AML-193 (cell line): ENCODE data around the gene MRPL1.
"Not testable (repeated sequence)": the region's sequence is repeated elsewhere in the genome, so short reads cannot be mapped to it uniquely, and the experiment has no call there.

Experiments used
- DNase-seq, 2 experiments: peaks; one replicate each; lab custom pipeline; 2025; lab: John Stamatoyannopoulos, UW

The MRPL1 gene

DNA sequence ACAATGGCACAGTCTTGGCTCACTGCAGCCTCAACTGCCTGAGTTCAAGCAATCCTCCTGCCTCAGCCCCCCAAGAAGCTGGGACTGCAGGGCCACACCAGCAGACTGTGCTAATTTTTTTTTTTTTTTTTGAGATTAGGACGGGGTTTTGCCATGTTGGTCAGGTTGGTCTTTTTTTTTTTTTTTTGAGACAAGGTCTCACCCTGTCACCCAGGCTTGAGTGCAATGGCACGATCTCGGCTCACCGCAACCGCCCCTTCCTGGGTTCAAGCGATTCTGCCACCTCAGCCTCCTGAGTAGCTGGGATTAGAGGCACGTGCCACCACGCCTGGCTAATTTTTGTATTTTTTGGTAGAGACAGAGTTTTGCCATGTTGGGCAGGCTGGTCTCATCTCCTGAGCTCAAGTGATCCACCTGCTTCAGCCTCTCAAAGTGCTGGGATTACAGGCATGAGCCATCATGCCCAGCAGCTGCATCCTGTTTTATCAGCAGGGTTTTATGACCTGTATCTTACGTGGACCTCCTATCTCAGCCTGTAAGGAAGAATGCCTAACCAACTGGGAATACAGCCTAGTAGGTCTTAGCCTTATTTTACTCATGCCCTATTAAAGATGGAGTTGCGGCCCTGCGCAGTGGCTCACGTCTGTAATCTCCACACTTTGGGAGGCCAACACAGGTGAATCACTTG, 13.2 kb upstream of the MRPL1 start:
- DNase-seq: no peak

DNA sequence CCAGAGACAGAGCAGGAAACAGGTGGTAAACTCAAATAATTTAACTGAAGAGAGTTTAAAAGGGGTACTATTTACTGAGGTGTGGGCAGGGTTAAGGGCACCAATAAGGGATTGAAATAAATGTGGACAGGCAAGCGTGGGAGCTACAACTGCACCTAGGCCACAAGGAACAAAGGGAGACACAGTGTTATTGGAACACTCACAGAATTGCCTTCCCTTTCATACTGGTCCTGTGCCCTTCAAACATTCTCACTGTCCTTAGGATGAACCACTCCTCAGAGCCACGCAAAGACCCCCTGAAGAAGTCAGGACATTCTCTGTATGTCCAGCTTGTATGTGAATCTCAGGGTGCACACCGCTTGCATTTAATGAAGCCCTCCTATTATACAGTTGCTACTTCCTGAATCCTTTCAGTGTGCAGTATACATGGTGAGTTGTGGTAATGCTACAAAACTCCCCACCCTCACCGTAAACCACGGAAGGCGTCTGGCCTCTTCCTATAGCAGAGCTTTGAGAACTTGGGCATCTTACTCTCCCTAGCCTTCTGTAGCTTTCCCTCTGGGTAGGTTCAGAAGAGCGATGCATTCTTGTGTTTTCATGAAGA, 9.6 kb upstream of the MRPL1 start:
- peak in 1 of 2 experiments; percentile 36 for DNase-seq

DNA sequence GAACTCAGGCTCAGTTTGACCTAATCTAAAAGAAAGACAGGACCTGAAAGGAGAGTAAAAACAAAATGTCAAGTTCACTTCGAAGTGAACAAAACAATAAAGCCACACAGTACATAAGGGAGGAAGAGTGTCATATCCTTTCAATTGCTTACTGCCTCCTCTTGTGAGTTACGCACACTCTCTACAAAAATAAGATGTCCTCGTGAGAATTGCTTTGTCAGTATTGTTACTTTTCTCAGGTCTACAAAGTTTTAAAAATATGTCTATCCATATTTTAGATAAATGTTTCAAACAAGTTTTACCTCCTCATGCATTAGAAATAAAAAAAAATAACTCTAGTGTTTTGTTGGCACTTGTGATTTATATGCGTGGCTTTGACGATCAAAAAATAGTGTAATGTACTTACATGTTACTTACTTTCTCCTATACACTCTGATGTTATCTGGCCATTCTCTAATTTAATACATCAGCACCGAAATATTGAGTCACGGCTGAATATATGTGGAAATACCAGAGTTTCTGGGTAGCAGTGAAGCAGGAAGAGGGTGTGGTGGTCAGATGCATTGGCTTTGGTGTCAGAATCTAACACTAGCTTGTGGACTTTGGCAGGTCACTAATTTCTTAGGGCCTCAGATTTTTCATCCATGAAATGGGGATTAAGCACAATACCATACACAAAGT, 8.1 kb upstream of the MRPL1 start:
- no peak for DNase-seq

DNA sequence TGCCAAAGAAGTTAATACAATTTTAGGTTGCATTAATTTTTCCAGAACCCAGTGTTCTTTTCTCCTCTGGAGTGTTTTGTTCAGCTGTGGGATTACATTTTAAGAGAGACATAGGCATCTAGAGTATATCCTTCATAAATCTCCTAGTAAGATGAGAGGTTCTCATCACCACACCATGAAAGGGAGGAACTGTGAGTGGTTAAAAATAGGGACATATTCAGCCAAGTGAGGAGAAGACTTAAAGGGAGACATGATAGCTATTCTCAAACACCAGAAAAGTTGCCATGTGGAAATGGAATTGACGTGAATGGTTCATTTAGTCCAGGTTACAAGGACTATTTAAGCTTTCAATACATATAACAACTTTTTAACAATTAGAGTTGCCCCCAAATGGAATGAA, 6.5 kb upstream of the MRPL1 start:
- no peak for DNase-seq

DNA sequence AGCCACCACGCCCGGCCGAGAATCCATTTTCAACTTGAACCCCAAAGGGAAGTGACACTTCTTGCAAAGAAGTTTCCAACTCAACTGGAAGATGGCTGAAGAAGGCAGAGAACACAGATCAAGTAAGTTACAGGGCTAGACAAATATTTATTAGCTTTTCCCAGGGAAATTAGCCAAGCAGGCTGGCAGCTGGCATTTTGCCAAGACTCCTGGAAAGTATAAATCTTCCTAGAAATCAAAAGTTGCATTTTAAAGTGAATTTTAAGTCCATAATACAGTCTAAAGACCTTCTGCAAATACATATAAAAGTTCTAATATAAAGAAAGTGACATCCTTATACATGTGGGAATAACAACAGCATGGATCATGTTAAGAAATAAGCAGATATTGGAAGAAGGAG, 3.4 kb upstream of the MRPL1 start:
- DNase-seq: no peak

DNA sequence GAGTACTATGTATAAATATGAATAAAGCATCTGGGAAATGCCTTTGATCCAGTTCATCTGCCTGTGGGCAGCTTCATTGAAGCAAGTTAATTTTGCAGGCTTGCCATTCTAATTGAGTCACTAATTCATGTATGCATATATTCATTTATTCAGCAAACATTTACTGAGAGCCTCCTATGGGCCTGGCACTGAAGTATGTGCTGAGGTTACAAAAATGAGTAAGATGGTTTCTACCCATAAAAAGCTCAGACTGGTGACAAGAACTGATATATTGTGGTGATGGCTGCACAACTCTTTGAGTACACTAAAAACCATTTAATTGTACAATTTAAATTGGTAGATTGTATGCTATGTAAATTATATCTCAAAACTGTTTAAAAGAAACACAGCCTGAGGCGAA, 1.1 kb upstream of the MRPL1 start:
- no peak for DNase-seq

DNA sequence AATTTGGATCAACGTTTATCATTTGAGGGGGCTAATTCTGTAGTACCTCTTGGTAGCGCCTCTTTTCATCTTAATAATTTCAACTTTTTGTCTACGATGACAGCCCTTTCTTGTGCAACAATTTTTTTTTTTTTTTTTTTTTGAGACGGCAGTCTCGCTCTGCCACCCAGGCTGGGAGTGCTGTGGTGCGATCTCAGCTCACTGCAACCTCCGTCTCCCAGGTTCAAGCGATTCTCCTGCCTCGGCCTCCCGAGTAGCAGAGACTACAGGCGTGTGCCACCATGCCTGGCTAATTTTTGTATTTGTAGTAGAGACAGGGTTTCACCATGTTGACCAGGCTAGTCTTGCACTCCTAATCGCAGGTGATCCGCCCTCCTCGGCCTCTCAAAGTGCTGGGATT, 711 bp downstream of the MRPL1 start:
- DNase-seq: not testable (repeated sequence)

DNA sequence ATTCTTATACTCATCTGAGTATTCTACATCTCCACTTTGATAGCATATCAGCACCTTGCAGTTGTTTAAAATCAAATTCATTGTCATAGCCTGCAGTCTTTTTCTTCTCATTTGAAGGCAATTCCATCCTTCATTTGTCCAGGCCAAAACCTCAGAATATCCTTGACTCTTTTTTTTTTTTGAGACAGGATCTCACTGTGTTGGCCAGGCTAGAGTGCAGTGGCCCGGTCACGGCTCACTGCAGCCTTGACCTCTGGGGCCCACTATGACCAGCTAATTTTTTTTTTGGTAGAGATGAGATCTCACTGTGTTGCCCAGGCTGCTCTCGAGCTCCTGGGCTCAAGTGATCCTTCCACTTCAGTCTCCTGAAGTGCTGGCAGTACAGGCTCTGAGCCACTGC, 2.6 kb downstream of the MRPL1 start:
- DNase-seq: no peak

DNA sequence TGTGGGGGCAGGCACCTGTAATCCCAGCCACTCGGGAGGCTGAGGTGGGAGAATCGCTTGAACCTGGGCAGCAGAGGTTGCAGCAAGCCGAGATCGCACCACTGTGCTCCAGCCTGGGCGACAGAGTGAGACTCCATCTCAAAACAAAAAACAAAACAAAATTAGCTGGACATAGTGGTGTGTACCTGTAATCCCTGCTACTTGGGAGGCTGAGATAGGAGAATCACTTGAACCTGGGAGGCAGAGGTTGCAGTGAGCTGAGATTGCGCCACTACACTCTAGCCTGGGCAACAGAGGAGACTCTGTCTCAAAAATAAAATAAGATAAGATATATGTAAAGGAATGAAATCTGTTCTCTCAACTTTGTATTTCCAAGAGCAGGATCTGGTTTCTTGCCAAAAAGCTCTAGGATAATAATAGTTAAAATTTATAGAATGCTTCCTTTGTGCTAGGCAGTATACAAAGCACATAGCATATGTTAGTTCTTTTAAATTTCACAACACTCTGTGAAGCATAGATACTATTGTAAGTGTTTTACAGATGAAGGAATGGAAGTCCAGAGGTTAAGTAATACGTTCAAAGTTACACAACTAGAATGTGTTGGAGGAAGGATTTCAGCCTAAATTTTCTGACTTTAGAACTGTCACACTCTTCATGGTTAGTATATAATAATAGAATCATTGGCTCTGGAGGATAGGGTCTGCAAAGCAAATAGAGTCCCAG, 10.3 kb downstream of the MRPL1 start:
- peak; percentile 43 to 49 for DNase-seq

DNA sequence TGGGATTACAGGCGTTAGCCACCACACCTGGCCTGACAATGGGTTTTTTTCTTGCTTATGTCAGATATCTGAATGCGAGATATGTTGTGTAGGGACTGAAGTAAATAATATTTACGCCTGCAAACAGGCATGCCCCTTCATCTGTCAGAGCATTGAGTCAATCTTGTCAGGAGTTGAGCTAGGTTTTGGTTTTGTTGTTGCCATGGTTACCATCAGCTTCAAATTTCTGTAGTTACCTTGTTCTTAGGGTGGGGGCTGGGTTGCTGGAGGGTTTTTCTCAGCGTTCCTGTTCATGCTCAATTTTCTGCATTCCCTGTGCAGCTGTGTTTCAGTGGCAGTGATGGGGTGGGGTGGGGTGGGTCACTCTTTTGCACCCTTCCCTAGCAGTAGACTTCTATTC, 14.5 kb downstream of the MRPL1 start:
- DNase-seq: no peak

DNA sequence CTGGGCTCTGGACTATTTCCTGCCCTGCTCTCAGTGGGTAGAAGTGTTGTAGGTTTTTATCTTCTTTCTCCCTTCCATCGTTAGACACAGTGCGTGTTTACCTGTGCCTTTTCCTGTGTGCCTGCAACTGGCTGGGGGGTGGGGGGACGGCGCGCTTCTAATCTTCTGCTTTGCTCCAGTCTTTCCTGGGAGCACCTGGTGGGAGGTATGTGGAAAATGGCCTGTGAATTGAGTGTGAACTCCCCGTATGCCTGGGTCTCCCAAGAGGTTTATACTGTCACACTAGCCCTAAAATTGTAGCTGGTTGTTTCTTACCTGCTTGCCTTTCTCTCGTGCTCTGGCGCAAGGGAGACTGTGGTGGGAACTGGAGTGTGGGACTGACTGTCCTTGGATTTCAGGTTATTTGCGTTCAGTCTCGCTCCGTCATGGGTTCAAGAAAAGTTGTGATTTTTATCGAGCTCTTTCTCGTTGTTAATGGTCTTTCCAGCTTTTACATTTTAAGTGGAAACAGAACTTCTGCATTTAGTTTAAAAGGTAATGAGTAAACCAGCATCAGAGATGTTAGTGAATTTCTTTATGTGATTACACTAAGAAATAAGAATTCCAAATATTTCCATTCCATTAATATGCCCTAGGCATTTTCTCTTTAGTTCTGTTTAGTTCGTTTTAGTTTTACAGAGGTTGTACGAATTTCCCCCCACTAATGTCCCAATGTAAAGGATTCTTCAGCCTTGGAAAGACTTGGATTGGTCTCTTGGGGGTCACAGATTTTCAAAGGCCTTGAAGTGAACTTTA, 15.3 kb downstream of the MRPL1 start:
- no peak for DNase-seq

DNA sequence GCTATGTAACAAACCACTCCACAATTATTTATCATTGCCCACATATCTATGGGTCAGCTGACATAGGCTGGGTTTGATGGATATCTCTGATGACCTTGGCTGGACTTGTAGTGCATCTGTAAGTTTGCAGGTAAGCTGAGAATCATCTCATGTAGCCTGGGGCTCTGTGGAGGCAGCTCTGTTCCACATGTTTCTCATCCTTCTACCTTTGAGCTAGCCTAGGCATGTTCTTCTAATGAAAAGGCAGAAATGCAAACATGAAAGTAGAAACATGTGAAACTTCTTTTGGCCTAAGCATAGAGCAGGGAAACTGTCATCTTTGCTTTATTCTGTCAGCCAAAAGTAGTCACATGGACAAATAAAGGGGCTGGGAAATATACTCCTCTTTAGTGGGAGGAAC, 18.2 kb downstream of the MRPL1 start:
- no peak for DNase-seq

DNA sequence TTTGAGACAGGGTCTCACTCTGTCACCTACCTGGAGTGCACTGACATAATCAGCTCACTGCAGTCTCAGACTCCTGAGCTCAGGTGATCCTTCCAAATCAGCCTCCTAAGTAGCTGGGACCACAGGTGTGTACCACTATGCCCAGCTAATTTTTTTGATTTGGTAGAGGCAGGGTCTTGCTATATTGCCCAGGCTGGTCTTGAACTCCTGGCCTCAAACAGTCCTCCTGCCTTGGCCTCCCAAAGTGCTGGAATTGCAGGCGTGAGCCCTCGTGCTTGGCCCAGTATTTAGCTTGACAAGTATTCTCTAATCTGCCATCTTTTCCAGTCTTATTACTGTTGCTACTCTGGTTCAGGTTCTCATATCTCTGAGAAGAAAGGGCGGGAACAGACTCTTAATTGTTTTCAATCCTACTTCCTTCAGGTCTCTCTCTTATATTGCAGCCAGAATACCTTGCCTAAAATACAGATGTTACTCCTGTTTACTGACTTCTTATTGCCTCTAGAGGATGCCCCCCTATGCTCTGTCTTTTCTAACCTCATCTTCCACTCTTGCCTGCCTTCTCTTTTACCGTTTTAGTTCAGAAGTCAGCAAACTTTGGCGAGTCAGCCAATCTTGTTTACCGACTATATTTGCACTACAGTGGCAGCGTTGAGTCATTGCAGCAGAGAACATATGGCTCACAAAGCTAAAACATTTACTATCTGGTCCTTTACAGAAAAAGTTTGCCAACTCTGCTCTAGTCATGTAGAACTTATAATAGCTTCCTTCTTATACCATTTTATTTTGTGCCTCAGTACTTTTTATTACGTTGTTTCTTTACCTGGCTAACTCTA, 19.0 kb downstream of the MRPL1 start:
- DNase-seq: no peak

DNA sequence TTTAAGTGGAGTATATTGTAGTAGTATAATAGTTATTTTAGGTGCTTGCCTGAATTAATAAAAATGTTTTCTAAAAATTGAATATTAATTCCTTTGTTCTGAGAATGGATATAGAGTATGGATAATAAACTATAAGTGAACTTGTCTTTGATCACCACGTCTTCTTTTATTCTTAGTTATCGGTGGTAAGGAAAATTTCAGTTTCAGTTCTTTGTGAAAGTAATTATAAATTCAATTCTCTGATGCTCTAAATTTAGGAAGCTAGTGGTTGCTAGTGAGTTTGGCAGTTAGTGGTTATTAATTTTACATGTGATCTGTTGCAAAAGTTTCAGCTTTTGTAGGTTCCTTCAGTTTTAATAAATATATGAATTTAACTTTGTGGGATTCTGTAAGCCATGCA, 30.8 kb downstream of the MRPL1 start:
- peak; percentile 23 for DNase-seq

DNA sequence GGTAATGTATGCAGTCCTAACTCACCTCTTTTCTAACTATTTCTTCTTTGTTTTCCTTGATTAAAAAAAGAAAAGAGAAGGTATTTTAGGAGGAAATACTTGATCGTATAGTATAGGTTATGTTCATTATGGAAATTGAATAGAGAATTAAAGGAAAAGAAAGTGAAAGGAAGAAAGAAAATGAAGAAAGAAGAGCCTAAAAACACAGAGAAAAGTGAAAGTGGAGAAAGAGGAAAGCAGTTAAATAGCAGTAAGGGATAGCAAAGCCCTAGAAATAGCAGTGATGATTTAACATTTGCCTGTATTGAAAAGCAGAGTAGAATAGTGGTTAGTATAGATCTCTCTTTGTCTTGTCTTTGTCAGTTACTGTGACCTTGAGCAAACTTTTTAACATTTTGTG, 37.0 kb downstream of the MRPL1 start:
- no peak for DNase-seq

DNA sequence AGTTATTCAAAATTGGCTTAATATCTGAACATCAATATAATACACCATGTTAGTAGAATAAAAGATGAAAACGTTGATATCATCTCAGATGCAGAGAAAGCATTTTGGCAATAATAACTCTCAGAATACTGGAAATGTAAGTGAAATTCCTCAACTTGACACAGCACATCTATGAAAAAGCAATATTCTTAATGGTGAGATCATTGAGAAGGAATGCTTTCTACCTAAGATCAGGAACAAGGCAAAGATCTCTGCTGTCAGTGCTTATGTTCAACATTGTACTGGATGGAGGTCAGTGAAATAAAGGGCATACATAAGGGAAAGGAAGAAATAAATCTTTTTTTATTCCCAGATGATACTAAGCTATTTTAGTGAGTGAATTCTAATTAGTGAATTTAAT, 40.6 kb downstream of the MRPL1 start:
- no peak for DNase-seq

DNA sequence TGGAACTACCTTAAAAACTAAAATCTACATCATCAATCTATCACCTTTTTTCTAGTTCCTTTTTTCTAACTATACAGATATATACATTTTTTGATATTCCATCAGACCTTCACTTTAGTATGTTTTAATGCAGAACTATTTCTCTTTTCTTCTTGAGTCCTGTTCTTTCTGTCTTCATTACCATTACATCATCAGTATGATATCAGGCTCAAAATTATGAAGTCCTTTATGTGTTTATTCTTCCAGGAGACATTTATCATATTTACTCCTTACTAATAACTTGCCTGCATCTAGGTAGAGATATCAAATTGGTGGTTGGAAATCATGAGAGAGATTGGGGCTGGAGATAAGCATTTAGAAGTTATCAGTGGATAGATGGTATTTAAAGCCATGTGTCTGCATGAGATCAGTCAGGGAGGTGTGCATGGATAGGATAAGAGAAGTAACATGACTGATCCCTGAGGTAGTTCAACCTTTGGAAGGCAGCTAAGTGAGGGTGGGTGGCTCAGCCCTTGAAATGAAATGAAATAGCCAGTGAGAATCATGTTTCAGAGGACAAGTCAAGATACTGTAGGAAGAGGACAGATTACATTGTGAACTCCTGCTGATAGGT, 43.1 kb downstream of the MRPL1 start:
- DNase-seq: no peak

DNA sequence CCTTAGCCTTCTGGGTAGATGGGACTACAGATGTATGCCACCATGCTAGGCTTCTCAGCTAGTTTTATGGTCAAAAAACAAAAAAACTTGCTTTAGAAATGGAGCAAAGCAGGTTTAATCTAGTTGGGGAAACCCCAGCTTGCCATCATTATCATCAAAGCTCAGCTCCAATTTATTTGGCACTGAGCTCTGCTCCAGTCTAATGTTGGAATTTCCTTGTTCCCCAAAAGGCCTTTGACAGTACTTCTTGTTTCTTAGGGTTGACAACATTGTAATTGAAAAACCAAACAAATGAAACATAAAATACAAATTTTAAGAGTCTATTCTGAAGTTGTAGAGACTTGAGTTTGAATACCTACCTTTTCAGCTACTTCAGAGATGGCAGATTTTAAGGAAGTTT, 48.0 kb downstream of the MRPL1 start:
- no peak for DNase-seq

DNA sequence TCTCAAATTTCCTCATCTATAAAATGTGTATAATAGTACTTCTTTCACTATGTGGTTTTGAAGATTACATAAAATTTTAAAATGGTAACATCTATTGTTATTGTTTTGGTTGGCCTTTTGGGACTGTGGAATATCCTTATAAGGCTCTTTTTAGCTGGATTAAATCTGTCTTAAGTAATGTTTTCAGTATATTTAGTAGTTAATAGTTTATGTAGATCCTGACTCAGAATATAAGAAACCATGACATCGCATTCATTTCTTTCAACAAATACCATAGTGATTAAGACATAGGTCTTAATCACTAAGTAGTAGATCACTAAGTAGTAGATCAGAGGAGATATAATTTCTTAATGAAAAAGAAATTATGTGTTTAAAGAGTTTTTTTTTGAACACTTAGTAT, 48.5 kb downstream of the MRPL1 start:
- no peak for DNase-seq

DNA sequence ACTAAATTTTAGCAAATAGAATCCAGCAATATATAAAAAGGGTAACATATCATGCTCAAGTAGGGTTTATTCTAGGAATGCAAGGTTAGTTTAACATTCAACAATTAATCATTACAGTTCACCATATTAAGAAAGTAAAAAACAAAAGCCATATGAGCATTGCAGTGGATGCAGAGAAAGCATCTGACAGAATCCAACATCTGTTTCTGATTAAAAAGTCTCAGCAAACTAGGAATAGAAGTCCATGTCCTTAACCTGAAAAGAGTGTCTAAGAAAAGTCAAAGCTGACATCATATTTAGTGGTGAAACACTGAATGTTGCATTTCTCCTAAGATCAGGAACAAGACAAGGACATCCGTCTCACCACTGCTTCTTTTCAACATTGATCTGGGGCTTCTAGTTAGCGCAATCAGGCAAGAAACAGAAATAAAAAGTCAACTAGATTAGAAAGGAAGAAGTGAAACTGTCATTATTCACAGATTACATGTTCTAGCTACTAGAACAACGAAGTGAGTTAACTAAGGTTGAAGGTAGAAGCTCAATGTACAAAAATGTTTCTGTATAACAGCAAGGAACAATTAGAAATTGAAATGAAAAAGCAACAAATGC, 49.3 kb downstream of the MRPL1 start:
- no peak for DNase-seq
